GM06990 (cell line): ENCODE data around the gene ENPP6.

ENCODE experiments used
- DNase-seq: peaks from one replicate; pipeline ENCODE4 v3.0.0-alpha.2; 2011; ENCODE audit not compliant: insufficient read length; ENCODE audit errors: extremely low read depth
- H3K27me3 ChIP-seq: replicated peaks from 2 replicates; pipeline ENCODE4 v1.6.0; 2011; ENCODE audit warnings: low read length; ENCODE audit not compliant: control insufficient read depth, insufficient read depth
- H3K36me3 ChIP-seq: 2 replicates; pipeline ENCODE4 v1.5.1; 2011; ENCODE audit warnings: low read length; ENCODE audit not compliant: control insufficient read depth, insufficient read depth
- H3K4me3 ChIP-seq: replicated peaks from 2 replicates; pipeline ENCODE4 v1.5.1; 2011; ENCODE audit warnings: low read depth, mild to moderate bottlenecking, control low read depth, low read length
- TF ChIP-seq, protein P1 (sequence below): IDR thresholded peaks from 2 replicates; pipeline ENCODE4 v1.5.1; 2011; ENCODE audit warnings: low read length, control low read depth, mild to moderate bottlenecking, inconsistent platforms; ENCODE audit not compliant: insufficient read depth, poor library complexity, severe bottlenecking

ENPP6 gene

DNA sequence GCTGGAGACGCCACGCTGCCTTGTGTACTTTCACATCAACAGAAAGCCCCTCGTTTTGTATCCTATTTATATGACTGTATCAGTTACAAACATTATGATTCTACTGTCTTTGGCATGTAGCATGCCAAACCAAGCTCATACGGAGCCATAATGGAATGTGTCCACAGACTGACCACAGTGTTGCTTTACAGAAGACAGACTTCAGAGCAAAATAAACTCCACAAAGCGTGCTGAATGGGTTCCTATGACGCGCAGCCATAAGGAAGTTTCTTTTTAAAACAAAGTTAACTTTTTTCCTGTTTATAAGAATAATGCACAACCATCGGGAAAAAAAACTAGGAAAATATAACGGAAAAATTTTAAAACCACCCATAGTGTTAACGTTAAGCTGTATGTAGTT, 176.5 kb downstream of the ENPP6 start:
- Histone ChIP-seq H3K27me3 (no peaks in the 10 kb centered on the region; the same call in 1 of the 2 replicates), H3K36me3 (no peaks in the 10 kb centered on the region), H3K4me3 (no peak overlapping the region)
- no peak for DNase-seq
- TF ChIP-seq, protein P1, sequence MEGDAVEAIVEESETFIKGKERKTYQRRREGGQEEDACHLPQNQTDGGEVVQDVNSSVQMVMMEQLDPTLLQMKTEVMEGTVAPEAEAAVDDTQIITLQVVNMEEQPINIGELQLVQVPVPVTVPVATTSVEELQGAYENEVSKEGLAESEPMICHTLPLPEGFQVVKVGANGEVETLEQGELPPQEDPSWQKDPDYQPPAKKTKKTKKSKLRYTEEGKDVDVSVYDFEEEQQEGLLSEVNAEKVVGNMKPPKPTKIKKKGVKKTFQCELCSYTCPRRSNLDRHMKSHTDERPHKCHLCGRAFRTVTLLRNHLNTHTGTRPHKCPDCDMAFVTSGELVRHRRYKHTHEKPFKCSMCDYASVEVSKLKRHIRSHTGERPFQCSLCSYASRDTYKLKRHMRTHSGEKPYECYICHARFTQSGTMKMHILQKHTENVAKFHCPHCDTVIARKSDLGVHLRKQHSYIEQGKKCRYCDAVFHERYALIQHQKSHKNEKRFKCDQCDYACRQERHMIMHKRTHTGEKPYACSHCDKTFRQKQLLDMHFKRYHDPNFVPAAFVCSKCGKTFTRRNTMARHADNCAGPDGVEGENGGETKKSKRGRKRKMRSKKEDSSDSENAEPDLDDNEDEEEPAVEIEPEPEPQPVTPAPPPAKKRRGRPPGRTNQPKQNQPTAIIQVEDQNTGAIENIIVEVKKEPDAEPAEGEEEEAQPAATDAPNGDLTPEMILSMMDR = no peak

GRCh38 chr4:184039963-184040383, 177.7 kb downstream of the ENPP6 start:
- DNase-seq = no peak
- no peak overlapping the region for H3K4me3 ChIP-seq
- TF ChIP-seq, protein P1 = no peak
- no peaks in the 10 kb centered on the region for H3K36me3 ChIP-seq
- H3K27me3 ChIP-seq = no peaks in the 10 kb centered on the region; the same call in 1 of the 2 replicates
